GM12801 (cell line): ENCODE measurements around the gene AR.

Source experiments
- TF ChIP-seq, protein P1 (sequence below): IDR thresholded peaks from one replicate; pipeline ENCODE4 v1.5.1; 2011; ENCODE audit warnings: control low read depth; ENCODE audit not compliant: insufficient read length; ENCODE audit errors: extremely low read depth

The AR gene

GRCh38 chrX:67543818-67544217 is at the start of gene AR:
Gene AR (plus strand): TSS chrX:67544021. CDS start chrX:67545147, 1,126 bp downstream.
- TF ChIP-seq, protein P1, sequence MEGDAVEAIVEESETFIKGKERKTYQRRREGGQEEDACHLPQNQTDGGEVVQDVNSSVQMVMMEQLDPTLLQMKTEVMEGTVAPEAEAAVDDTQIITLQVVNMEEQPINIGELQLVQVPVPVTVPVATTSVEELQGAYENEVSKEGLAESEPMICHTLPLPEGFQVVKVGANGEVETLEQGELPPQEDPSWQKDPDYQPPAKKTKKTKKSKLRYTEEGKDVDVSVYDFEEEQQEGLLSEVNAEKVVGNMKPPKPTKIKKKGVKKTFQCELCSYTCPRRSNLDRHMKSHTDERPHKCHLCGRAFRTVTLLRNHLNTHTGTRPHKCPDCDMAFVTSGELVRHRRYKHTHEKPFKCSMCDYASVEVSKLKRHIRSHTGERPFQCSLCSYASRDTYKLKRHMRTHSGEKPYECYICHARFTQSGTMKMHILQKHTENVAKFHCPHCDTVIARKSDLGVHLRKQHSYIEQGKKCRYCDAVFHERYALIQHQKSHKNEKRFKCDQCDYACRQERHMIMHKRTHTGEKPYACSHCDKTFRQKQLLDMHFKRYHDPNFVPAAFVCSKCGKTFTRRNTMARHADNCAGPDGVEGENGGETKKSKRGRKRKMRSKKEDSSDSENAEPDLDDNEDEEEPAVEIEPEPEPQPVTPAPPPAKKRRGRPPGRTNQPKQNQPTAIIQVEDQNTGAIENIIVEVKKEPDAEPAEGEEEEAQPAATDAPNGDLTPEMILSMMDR = no peak

- TF ChIP-seq, protein P1 = no peak
Observed at GRCh38 chrX:67500617-67501016, 43.2 kb upstream of the AR start.

DNA sequence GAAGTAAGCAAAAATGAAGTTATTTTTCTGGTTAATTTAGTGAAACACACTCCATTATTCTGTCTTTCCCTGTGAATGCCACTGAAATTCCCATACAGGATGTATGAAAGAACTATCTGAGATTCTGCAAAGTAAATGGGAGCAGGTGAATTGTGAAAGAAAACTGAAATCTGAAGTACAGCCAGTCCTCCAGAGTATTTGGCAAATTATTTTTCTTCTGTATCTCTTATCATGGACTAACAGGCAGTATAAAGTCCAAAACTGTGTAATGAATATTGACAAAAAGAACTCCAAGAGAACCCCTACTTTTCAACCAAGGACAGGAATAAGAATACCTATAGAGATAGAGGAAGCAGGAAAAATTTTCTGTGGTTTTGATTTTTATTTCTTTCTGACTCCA is 40.8 kb upstream of the AR start:
- TF ChIP-seq, protein P1 = no peak

- TF ChIP-seq, protein P1 = no peak
Observed at GRCh38 chrX:67503453-67503852, 40.4 kb upstream of the AR start.

DNA sequence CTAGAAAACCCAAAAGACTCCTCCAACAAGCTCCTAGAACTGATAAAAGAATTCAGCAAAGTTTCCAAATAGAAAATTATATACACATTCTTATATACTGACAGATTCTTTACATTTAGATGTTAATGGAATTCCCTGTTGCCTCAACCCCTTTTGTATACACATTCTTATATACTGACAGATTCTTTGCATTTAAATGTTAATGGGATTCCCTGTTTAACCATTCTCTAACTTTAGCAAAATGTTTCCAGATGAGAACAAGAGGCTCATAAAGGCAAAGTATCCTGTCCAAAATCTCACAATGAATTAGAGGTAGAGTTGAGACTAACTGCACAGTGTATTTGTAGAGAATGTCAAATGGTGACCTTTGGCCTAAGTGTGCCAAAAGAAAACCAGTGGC is 23.1 kb upstream of the AR start:
- TF ChIP-seq, protein P1 = no peak

- TF ChIP-seq, protein P1 = no peak
Observed at GRCh38 chrX:67523002-67523681, 20.7 kb upstream of the AR start.

- TF ChIP-seq, protein P1 = no peak
Observed at GRCh38 chrX:67523932-67524331, 19.9 kb upstream of the AR start.
